Liver (tissue), 9 donors: ENCODE data around the gene FAM210B. TPM values are rescaled to one million over a fixed set of nuclear protein-coding genes. Genes with fewer than 3 reads are reported as not detected.

Experiments
- DNase-seq: peaks from one replicate; pipeline ENCODE4 v3.0.0-alpha.2; 2017; ENCODE audit warnings: low spot score
- H3K27ac ChIP-seq, 2 donors: one replicate each; pipeline ENCODE4 v1.7.0; 2013; ENCODE audit warnings: inconsistent platforms in 2 of 2, low read length in 2 of 2, control low read depth in 1 of 2, low read depth in 1 of 2, mild to moderate bottlenecking in 1 of 2
- H3K27me3 ChIP-seq, 4 donors: one replicate each; pipeline versions ENCODE4 v1.6.1 to v1.7.0; 2013; ENCODE audit warnings: low read length in 3 of 4, inconsistent platforms in 1 of 4, mild to moderate bottlenecking in 1 of 4, moderate library complexity in 1 of 4; ENCODE audit not compliant: control insufficient read depth in 4 of 4, insufficient read depth in 4 of 4
- H3K36me3 ChIP-seq, 4 donors: one replicate each; pipeline versions ENCODE4 v1.6.1 to v1.7.0; 2013; ENCODE audit warnings: low read length in 3 of 4, mild to moderate bottlenecking in 3 of 4, low read depth in 1 of 4, moderate library complexity in 1 of 4; ENCODE audit not compliant: control insufficient read depth in 4 of 4, insufficient read depth in 3 of 4
- H3K4me1 ChIP-seq, 4 donors: one replicate each; pipeline versions ENCODE4 v1.6.1 to v1.7.0; 2013; ENCODE audit warnings: low read length in 3 of 4, mild to moderate bottlenecking in 3 of 4, moderate library complexity in 1 of 4; ENCODE audit not compliant: control insufficient read depth in 4 of 4, insufficient read depth in 4 of 4
- H3K4me3 ChIP-seq, 3 donors: one replicate each; pipeline versions ENCODE4 v1.6.1 to v1.7.0; 2013; ENCODE audit warnings: low read length in 3 of 3, control low read depth in 1 of 3, low read depth in 1 of 3, mild to moderate bottlenecking in 1 of 3
- H3K9ac ChIP-seq, 2 donors: one replicate each; pipeline ENCODE4 v1.7.0; 2013; ENCODE audit warnings: low read length in 2 of 2, mild to moderate bottlenecking in 2 of 2, moderate library complexity in 2 of 2, control low read depth in 1 of 2, low read depth in 1 of 2
- H3K9me3 ChIP-seq, 4 donors: one replicate each; pipeline versions ENCODE4 v1.6.1 to v1.7.0; 2013; ENCODE audit warnings: low read length in 3 of 4; ENCODE audit not compliant: control insufficient read depth in 4 of 4
- EGR1 ChIP-seq, 2 donors: IDR thresholded peaks; 2 replicates each; pipeline ENCODE4 v1.6.1; 2016 to 2018; ENCODE audit warnings: antibody characterized with exemption in 2 of 2, low read depth in 2 of 2
- FOXA1 ChIP-seq: IDR thresholded peaks from 2 replicates; pipeline ENCODE4 v1.6.1; 2016; ENCODE audit warnings: antibody characterized with exemption
- FOXA2 ChIP-seq: IDR thresholded peaks from 2 replicates; pipeline ENCODE4 v1.6.1; 2016; ENCODE audit warnings: antibody characterized with exemption
- GABPA ChIP-seq, 2 donors: IDR thresholded peaks in 1 of 2; conservative IDR thresholded peaks in 1 of 2; 2 replicates each; pipeline ENCODE4 v1.6.1; 2016; ENCODE audit warnings: antibody characterized with exemption in 2 of 2, mild to moderate bottlenecking in 1 of 2, moderate library complexity in 1 of 2
- HNF4A ChIP-seq, 2 donors: conservative IDR thresholded peaks; 2 replicates each; pipeline ENCODE4 v1.6.1; 2016; ENCODE audit warnings: antibody characterized with exemption in 2 of 2, mild to moderate bottlenecking in 2 of 2
- JUND ChIP-seq, 2 donors: IDR thresholded peaks; 2 replicates each; pipeline ENCODE4 v1.6.1; 2016; ENCODE audit warnings: antibody characterized with exemption in 2 of 2
- MAX ChIP-seq: IDR thresholded peaks from 2 replicates; pipeline ENCODE4 v1.6.1; 2016; ENCODE audit warnings: antibody characterized with exemption
- NR2F2 ChIP-seq: IDR thresholded peaks from 2 replicates; pipeline ENCODE4 v1.6.1; 2016; ENCODE audit warnings: antibody characterized with exemption
- RAD21 ChIP-seq, 2 donors: IDR thresholded peaks; 2 replicates each; pipeline ENCODE4 v1.6.1; 2016; ENCODE audit warnings: antibody characterized with exemption in 2 of 2, mild to moderate bottlenecking in 2 of 2
- RXRA ChIP-seq, 2 donors: IDR thresholded peaks; 2 replicates each; pipeline ENCODE4 v1.6.1; 2017 to 2018; ENCODE audit warnings: antibody characterized with exemption in 2 of 2, mild to moderate bottlenecking in 1 of 2
- SP1 ChIP-seq: IDR thresholded peaks from 2 replicates; pipeline ENCODE4 v1.6.1; 2018; ENCODE audit warnings: antibody characterized with exemption, mild to moderate bottlenecking
- TAF1 ChIP-seq: conservative IDR thresholded peaks from 2 replicates; pipeline ENCODE4 v1.6.1; 2016; ENCODE audit warnings: antibody characterized with exemption, mild to moderate bottlenecking
- YY1 ChIP-seq: IDR thresholded peaks from 2 replicates; pipeline ENCODE4 v1.6.1; 2016; ENCODE audit warnings: antibody characterized with exemption, mild to moderate bottlenecking
- WGBS: extraction: QIAGEN DNeasy Blood & Tissue Kit; methylation state at CpG from one replicate; pipeline ENCODE4 v1.1.7; 2013; 5-methylcytosine and 5-hydroxymethylcytosine counted together
- polyA plus RNA-seq, 2 donors: library from polyadenylated mRNA; stranded (reverse) in 1 of 2; unstranded in 1 of 2; fragments of 200-250 nt in 1 of 2; fragments of >200 nt in 1 of 2; fragmentation: Nextera tagmentation in 1 of 2; extraction: Ambion mirVana in 1 of 2; gene quantifications; one replicate each; pipeline versions ENCODE4 v1.2.1 to v1.2.3, GENCODE V29; 2013 to 2015
- total RNA-seq, 2 donors: library from RNA; depleted of rRNA; stranded (reverse); fragments of >200 nt; gene quantifications; one replicate each; pipeline ENCODE4 v1.2.3, GENCODE V29; 2014
- TF ChIP-seq, protein P1 (sequence below): IDR thresholded peaks from 2 replicates; pipeline ENCODE4 v1.6.1; 2016; ENCODE audit warnings: antibody characterized with exemption
- TF ChIP-seq, protein P2 (sequence below): IDR thresholded peaks from 2 replicates; pipeline ENCODE4 v1.6.1; 2016; ENCODE audit warnings: antibody characterized with exemption
- TF ChIP-seq, protein P3 (sequence below): IDR thresholded peaks from 2 replicates; pipeline ENCODE4 v1.6.1; 2016; ENCODE audit warnings: antibody characterized with exemption, mild to moderate bottlenecking
- donor health status: healthy.
- donor health status: healthy.
- donor health status: healthy.
- donor health status: healthy.
- donor health status: healthy.

Gene FAM210B
- total and polyA plus RNA-seq, 4 donors, result 21.8 to 139 (median 30.7) TPM

GRCh38 chr20:56386219-56386618 lies 27.4 kb downstream of the FAM210B start:
- H3K4me3 ChIP-seq, result no peak overlapping the region
- 97% methylated on average over 6 of the region's 6 CpGs for WGBS
- peaks cover 0 to 6% (median 1%) of the 10 kb centered on the region in 4 donors for H3K36me3 ChIP-seq
- peaks cover 0 to 4% (median 3%) of the 10 kb centered on the region in 4 donors for H3K4me1 ChIP-seq
- no peak overlapping the region for H3K9ac ChIP-seq
- TF ChIP-seq MAX, result no peak
- no peak for TF ChIP-seq YY1
- TF ChIP-seq GABPA (IDR thresholded peaks at IDR 0.05 in 1 of 2, conservative IDR thresholded peaks at IDR 0.05 in 1 of 2), result no peak
- no peak for TF ChIP-seq FOXA1
- no peak for TF ChIP-seq FOXA2
- TF ChIP-seq EGR1 (IDR thresholded peaks at IDR 0.05; ENCODE audit: low read depth in 2 of 2), result no peak
- TF ChIP-seq RAD21 (IDR thresholded peaks at IDR 0.05), result no peak
- TF ChIP-seq HNF4A (conservative IDR thresholded peaks at IDR 0.05), result no peak
- TF ChIP-seq, protein P1, sequence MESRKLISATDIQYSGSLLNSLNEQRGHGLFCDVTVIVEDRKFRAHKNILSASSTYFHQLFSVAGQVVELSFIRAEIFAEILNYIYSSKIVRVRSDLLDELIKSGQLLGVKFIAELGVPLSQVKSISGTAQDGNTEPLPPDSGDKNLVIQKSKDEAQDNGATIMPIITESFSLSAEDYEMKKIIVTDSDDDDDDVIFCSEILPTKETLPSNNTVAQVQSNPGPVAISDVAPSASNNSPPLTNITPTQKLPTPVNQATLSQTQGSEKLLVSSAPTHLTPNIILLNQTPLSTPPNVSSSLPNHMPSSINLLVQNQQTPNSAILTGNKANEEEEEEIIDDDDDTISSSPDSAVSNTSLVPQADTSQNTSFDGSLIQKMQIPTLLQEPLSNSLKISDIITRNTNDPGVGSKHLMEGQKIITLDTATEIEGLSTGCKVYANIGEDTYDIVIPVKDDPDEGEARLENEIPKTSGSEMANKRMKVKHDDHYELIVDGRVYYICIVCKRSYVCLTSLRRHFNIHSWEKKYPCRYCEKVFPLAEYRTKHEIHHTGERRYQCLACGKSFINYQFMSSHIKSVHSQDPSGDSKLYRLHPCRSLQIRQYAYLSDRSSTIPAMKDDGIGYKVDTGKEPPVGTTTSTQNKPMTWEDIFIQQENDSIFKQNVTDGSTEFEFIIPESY, result no peak
- no peak for TF ChIP-seq TAF1
- DNase-seq, result no peak
- no peak overlapping the region for H3K27ac ChIP-seq
- H3K27me3 ChIP-seq, result no peaks in the 10 kb centered on the region
- H3K9me3 ChIP-seq, result no peaks in the 10 kb centered on the region

DNA sequence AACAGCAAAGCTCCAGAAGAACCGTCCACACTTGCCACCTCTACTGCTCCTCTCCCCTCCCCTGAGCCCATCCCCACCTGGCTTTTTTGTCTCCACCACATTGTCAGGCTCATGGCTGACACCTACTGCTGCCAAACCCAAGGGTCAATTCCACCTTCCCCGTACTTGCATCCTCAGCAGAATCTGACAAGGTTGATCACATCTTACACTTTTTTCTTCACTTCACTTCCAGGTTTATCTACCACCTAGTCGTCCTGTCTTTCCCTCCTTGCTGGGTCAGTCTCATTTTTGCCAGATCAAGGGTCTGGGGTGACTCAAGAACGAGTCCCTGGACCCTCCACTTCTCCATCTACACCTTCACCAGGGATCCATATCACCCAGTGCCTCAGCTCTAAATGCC lies 30.1 kb downstream of the FAM210B start:
- no peak for DNase-seq
- H3K9me3 ChIP-seq, result no peaks in the 10 kb centered on the region
- 84% methylated on average over 4 of the region's 4 CpGs for WGBS
- no peak overlapping the region for H3K4me3 ChIP-seq
- peaks cover 0 to 6% (median 1%) of the 10 kb centered on the region in 4 donors for H3K36me3 ChIP-seq
- H3K27me3 ChIP-seq, result no peaks in the 10 kb centered on the region
- H3K4me1 ChIP-seq, result peaks cover 2 to 19% (median 16%) of the 10 kb centered on the region in 4 donors
- H3K27ac ChIP-seq, result no peak overlapping the region
- no peak overlapping the region for H3K9ac ChIP-seq
- TF ChIP-seq SP1 (no peak), JUND (IDR thresholded peaks at IDR 0.05) (no peak), RAD21 (IDR thresholded peaks at IDR 0.05) (no peak), FOXA1 (no peak), GABPA (IDR thresholded peaks at IDR 0.05 in 1 of 2, conservative IDR thresholded peaks at IDR 0.05 in 1 of 2) (no peak), NR2F2 (no peak), TAF1 (no peak), RXRA (IDR thresholded peaks at IDR 0.05) (no peak)
- TF ChIP-seq, protein P2, sequence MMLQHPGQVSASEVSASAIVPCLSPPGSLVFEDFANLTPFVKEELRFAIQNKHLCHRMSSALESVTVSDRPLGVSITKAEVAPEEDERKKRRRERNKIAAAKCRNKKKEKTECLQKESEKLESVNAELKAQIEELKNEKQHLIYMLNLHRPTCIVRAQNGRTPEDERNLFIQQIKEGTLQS, result no peak
- TF ChIP-seq, protein P3, sequence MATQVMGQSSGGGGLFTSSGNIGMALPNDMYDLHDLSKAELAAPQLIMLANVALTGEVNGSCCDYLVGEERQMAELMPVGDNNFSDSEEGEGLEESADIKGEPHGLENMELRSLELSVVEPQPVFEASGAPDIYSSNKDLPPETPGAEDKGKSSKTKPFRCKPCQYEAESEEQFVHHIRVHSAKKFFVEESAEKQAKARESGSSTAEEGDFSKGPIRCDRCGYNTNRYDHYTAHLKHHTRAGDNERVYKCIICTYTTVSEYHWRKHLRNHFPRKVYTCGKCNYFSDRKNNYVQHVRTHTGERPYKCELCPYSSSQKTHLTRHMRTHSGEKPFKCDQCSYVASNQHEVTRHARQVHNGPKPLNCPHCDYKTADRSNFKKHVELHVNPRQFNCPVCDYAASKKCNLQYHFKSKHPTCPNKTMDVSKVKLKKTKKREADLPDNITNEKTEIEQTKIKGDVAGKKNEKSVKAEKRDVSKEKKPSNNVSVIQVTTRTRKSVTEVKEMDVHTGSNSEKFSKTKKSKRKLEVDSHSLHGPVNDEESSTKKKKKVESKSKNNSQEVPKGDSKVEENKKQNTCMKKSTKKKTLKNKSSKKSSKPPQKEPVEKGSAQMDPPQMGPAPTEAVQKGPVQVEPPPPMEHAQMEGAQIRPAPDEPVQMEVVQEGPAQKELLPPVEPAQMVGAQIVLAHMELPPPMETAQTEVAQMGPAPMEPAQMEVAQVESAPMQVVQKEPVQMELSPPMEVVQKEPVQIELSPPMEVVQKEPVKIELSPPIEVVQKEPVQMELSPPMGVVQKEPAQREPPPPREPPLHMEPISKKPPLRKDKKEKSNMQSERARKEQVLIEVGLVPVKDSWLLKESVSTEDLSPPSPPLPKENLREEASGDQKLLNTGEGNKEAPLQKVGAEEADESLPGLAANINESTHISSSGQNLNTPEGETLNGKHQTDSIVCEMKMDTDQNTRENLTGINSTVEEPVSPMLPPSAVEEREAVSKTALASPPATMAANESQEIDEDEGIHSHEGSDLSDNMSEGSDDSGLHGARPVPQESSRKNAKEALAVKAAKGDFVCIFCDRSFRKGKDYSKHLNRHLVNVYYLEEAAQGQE, result no peak
- TF ChIP-seq, protein P1, result no peak
